ENCODE results near the gene GYS1.

GYS1 gene

DNA sequence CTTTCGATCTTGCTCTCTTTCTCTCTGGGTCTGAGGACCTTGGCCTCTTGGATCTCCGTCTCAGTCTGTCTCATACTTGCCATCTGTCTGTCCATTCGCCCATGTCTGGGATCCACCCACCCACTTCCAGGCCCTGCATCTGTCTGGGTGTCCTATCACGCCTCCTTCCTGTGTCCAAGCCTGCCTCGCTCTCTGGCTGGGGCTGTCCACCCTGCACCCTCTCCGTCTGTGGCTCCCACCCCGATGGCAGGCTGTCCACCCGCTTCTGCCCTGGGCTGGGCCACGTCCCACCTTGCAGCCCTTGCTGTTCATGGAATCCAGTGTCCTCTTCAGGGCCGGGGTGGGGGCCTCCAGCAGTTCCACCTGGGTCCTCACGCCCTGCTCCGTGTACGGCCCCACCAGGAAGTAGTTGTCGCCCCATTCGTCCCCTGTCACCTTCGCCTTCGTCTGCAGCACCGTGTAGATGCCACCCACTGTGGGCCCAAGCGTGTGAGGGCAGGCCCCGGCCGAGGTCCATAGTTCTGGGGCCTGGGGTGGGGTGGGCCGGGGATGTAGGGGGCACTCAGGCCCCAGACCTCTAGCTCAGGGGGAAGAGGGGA is 2.0 kb downstream of the GYS1 start:
- DNase-seq (ENCODE audit: extremely low read depth in 1 of 2, low read depth in 1 of 2): no peak

DNA sequence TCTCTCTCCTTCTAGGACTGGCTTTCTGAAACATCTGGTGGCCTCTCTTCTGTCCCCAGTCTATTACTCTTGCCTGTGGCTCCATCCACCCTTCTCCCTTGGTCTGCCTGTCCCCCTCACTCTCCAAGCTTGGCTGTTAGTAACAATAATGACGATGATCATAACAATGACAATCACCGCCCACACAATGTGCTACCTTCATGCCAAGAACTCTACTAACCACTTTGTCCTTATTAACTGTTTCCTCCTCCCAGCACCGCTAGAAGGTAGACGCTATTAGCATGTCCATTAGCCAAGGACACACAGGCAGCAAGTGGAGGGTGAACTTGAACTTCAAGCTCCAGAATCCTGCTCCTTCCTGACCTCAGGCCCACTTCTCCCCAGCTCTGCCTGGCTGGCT is 2.7 kb downstream of the GYS1 start:
- no peak for DNase-seq (ENCODE audit: extremely low read depth in 1 of 2, low read depth in 1 of 2)

DNA sequence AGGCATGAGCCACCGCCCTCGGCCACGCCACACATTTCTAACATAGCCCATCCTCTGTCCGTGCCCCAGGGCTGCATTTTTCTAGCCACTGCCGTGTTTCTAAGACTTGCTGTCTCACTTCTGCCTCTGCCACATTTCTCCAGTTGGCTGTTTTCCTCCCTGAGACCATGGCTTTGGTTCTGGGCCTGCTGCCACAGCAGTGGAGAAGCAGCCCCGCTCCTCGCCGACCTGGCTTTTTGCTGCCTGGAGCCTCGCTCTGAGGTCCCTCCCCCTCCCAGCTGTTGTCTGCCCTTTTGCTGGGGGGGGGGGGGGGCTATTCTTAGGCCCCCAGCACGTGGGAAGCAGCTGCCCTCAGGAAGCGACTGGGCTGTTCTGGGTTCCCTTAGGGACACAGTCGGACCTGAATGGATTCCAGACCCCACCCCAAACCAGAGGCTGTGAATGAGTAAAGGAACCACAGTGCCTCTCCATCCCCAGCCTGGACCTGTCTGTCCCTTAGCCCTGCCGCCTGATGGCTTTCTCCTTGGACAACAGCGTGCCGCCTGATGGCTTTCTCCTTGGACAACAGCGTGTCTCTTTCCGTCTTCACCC is 3.3 kb downstream of the GYS1 start:
- DNase-seq (ENCODE audit: extremely low read depth in 1 of 2, low read depth in 1 of 2): no peak

DNA sequence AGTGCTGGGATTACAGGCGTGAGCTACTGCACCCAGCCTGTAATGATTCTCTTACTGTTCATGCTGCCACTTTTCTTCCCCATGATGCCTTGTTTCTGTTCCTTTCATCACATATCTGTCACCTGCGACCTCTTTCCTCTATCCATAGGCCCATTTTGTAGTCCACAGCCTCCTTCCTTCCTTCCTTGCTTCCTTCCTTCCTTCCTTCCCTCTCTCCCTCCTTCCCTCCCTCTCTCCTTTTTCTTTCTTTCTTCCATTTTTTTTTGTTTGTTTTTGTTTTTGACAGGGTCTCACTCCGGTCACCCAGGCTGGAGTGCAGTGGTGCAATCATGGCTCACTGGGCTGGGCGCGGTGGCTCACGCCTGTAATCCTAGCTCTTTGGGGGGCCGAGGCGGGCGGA is 4.2 kb downstream of the GYS1 start:
- DNase-seq (ENCODE audit: extremely low read depth in 1 of 2, low read depth in 1 of 2): no peak

DNA sequence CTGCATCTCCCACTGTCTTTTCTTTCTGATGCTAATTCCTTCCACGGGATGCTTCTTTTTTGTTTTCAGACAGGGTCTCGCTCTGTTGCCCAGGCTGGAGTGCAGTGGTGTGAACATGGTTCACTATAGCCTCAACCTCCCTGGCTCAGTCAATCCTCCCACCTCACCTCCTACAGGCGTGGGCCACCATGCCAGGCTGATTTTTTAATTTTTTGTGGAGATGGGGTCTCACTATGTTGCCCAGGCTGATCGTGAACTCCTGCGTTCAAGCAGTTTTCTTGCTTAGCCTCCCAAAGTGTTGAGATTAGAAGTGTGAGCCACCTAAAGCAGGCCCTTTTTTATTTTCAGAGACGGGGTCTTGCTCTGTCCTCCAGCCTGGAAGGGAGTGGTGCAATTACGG is 4.8 kb downstream of the GYS1 start:
- DNase-seq (ENCODE audit: extremely low read depth in 1 of 2, low read depth in 1 of 2): no peak

DNA sequence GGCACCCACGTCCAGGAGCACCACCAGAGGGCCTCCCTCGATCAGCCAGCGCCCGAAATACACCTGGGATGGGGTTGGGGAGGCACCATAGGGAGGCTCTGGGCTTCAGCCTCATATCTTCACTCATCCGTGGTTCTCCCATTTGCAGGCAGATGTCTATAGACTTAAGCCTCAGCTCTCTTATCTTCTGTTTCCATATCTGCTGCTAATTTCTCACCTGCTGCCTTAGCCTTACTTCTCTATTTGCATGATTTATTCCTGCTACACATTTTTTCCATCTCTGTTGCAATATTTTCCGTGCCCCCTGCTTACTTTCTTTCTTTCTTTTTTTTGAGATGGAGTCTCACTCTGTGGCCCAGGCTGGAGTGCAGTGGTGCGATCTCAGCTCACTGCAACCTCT is 5.8 kb downstream of the GYS1 start:
- no peak for DNase-seq (ENCODE audit: extremely low read depth in 1 of 2, low read depth in 1 of 2)

DNA sequence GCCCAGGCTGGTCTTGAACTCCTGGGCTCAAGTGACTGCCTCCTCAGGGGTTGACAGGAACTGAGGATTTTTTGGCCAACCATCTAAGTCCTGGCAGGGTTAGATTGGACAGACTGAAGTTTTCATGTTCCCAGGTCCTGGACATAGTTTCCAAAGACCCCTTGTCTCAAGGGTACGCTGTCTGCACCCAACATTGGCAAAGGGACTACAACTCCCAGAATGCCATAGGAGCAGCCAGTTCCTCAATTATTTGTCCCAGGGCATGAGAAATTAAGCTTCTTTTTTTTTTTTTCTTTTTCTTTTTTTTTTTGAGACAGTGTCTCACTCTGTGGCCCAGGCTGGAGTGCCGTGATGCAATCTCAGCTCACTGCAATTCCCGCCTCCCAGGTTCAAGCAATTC is 6.9 kb downstream of the GYS1 start:
- DNase-seq (ENCODE audit: extremely low read depth in 1 of 2, low read depth in 1 of 2): no peak

DNA sequence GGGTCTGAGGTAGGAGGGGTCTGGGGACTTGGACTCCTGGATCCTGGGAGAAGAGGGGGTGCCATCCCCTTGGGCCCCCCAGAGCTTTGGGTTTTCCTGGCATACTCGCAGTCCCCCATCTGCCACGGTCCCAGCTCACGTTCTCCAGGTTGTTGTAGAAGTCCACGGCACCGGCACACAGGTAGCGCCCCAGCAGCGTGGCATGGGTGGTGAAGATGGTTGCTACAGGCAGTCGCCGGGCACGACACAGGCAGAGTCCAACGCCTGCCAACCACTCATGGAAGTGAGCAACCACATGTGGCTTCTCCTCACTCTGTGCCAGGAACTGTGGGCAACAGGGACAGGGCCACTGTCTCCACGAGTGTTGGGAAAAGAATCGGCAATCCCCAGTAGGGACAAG is 7.4 kb downstream of the GYS1 start:
- no peak for DNase-seq (ENCODE audit: extremely low read depth in 1 of 2, low read depth in 1 of 2)

DNA sequence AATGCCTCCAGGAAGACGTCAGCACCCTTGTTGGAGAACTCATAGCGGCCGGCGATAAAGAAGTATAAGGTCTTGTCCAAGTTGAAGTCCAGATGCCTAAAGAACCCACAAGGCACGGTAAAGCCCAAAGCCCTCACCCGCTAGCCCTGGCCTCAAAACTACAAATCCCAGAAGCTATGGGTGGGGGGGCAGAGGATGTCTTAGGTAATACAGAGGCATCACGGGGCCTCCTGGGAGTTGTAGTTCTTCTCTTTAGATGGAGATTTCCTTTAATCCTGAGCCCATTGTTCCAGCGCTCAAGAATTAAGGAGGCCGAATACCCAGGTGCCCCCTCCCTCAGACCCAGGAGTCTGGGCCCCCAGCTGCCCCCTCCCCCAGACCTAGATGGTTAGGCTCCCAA is 10.8 kb downstream of the GYS1 start:
- no peak for DNase-seq (ENCODE audit: extremely low read depth in 1 of 2, low read depth in 1 of 2)

DNA sequence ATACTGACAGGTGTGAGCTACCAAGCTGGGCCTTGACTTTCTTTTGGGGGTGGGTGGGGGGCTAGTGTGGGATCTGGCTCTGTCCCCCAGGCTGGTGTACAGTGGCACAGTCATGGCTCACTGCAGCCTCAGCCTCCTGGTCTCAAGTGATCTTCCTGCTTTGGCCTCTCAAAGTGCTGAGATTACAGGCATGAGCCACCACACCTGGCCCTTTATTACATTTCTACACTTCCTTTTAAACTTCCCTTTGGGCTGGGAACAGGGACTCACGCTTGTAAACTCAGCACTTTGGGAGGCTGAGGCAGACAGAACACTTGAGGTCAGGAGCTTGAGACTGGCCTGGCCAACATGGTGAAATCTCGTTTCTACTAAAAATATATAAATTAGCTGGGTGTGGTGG is 16.0 kb downstream of the GYS1 start:
- DNase-seq (ENCODE audit: extremely low read depth in 1 of 2, low read depth in 1 of 2): no peak

DNA sequence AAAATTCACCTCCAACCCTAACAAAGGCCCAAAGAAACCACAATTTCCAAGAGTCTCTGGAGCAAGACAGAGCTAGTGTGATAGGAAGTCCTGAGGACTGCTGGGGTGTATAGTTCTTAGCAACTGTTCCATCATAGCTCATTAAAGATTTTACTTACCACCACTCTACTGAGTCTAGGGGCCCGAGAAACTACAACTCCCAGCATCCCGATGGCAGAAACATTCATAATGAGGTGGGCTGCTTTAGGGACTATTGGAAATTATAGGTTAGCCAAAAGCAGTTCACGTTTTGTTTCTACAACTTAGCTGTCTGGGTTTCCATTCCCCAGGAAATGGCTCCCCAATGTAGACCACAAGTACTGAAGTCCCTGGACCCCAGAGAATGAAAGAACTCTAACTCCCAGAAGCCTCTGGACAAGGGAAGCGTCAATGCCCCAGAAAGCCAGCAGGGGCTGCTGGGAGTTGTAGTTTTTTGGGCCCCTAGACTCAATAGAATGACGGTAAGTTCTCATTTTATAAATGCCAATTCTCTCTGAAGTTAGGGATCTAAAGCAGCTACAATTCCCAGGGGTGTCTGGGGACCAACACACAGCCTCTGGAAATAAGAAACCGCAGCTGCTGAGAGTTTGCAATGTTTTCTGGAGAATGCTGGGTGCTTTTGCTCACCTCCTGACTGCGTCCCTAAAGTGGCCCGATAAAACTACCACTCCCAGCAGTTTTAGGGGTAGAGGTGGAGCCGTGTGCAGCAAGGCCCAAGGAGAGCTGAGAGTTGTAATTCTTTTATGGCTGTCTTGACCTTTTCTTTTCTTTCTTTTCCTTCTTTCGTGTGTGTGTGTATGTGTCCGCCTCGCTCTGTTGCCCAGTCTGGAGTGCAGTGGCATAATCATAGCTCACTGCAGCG is 16.9 kb downstream of the GYS1 start:
- DNase-seq (ENCODE audit: extremely low read depth in 1 of 2, low read depth in 1 of 2): no peak

DNA sequence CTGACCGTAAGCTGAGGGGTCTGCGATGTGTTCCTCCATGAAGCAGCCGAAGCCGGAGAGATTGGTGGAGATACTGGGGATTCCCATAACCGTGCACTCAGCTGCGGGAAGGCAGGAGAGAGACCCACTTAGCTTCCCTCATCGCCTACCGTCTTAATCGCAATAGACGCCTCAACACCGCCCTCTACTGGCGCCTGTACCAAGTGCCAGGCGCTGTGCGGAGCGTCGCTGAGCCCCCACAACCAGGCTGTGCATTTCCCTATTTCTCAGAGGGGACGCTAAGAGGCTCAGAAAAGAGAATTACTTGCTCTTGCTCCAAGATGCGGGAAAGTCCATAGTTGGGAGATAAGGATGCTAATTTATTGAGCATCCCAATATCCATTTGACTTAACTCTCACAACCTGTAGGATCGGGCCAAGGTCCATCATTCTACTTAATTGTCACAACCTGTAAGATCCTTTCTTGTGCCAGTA is 22.1 kb downstream of the GYS1 start:
- DNase-seq (ENCODE audit: extremely low read depth in 1 of 2, low read depth in 1 of 2): peak; percentile 60 to 79

DNA sequence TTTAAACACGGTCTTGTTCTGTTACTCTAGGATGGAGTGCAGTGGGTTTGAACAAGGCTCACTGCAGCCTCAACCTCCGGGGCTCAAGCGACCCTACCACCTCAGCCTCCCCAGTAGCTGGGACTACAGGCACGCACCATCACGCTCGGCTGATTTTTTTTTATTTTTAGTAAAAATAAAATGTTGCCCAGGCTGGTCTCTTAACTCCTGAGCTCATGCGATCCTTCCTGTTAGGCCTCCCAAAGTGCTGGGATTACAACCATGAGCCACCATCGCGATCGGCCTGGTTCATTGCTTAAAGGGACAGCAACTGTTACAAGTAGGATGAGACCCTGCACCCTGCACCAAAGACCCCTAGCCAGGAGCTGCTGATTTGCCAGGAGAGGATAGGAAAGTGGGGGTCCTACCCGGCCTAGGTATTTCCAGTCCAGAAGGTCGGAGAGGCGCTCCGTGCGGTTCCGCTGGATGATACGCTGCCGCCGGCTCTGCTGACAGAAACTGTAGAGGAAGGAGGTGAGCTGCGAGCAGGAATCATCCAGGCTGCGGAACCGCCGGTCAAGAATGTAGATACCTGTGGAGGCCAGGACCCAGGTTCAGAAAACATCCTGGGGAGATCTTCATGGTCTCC is 22.9 kb downstream of the GYS1 start:
- DNase-seq (ENCODE audit: extremely low read depth in 1 of 2, low read depth in 1 of 2): no peak

DNA sequence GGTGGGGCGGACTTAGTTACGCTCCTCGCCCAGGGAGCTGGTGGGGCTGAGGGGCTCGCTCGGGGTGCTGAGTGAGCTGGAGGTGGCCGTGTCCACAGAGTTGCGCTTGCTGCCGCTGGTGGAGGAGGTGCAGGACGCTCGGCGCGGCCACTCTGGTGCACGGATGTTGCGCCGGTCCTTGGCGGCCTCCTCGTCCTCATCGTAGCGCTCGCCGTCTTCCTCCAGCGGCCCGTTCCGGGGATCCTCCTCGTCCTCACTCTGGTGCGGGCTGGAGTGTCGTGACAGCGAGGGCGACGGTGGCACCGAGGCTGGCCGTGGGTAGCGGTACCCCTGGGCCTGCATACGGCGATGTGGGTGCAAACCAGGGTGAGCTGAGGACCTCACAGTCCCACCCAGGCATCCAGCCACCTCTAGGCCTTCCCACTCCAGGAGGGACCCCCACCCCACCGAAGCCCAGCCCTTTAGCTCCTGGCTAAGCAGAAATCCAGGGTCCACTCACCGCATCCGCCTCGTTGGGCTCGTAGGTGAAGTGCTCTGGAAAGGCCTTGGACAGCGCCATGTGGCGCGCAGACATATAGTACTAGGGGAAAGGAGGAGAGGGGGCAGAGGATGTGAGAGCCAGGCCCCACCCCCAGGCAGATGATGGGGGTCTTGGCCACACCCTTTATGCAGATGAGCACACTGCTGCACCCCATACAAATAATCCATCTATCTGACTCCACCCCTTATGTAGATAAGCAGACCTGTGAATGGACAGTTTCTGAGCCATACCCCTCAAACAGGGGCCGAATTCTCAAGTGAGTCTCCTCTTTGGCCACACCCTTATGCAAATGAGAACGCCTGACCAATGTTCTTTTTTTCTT is 23.6 kb downstream of the GYS1 start:
- no peak for DNase-seq (ENCODE audit: extremely low read depth in 1 of 2, low read depth in 1 of 2)

DNA sequence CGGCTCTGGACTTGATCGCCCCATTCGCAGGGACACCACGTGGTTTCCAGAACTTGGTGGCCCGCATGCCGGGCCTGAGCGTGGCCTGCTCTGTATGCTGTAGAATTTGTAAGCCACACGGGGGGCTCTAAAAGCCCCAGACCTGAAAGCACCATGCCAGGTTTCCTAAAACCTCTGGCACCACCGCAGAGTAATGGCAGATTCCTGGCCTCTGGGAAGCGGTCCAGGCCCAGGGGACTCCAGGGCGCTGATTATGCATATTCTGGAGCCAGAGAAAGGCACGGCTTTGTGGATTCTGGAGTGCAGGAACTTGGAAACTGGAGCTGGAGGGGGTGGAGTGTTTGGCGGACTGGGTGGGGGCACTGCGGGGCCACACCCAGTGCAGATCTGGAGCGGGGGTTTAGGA is 24.3 kb downstream of the GYS1 start:
- DNase-seq (ENCODE audit: extremely low read depth in 1 of 2, low read depth in 1 of 2): no peak

DNA sequence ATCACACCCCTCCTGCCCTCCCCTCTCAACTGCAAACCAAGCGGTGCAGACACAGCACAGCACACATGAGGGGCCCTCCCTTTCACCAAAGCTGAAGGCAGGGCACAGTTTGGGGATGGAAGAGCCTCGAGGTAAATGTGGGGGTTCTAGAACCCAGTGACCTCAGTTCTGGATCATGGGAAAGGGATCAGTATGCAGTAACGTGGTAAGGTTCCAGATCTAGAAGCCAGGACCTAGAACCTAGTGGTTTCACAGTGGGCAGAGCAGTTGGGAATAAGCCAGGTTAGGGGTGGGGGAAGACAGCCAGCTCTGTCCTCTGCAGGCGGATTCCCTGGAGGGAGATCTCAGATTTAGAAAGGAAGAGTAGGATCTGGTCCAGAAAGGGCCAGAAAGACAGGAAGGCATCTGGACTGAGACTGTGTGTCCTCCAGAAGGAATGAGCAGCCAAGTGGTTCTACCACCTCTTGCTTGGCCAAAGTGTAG is 24.9 kb downstream of the GYS1 start:
- no peak for DNase-seq (ENCODE audit: extremely low read depth in 1 of 2, low read depth in 1 of 2)

DNA sequence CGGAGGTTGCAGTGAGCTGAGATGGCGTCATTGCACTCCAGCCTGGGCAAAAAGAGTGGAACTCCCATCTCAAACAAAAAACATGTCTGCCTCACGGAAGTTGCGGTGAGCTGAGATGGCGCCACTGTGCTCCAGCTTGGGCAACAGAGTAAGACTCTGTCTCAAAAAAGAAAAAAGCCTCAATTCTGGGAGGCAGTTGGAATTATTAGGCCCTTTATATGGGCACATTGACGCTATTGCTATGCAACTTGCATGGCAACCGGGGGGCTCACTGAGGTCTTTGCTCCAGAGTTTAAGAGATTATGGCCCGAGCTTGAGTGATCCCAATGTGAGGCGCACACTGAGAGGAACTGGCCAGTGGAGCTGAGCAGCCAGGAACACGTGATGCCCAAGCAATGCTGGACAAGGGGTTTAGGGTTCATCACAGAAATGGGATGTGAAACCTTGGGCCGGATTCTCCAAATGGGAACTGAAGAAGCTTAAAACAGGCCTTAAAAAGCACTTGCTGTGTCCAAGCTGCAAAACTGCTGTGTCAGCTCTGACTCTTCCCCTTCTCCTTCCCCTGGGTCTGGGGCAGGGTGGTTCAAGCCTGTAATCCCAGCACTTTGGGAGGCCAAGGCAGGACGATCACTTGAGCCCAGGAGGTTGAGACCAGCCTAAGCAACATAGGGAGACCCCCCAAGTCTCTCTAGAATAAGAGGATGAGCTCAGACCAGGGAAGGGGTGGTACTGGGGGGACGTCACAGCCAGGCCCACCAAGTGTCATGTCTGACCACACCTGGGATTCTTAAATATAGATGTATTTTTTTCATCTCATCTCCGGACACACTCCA is 25.5 kb downstream of the GYS1 start:
- DNase-seq (ENCODE audit: extremely low read depth in 1 of 2, low read depth in 1 of 2): no peak

DNA sequence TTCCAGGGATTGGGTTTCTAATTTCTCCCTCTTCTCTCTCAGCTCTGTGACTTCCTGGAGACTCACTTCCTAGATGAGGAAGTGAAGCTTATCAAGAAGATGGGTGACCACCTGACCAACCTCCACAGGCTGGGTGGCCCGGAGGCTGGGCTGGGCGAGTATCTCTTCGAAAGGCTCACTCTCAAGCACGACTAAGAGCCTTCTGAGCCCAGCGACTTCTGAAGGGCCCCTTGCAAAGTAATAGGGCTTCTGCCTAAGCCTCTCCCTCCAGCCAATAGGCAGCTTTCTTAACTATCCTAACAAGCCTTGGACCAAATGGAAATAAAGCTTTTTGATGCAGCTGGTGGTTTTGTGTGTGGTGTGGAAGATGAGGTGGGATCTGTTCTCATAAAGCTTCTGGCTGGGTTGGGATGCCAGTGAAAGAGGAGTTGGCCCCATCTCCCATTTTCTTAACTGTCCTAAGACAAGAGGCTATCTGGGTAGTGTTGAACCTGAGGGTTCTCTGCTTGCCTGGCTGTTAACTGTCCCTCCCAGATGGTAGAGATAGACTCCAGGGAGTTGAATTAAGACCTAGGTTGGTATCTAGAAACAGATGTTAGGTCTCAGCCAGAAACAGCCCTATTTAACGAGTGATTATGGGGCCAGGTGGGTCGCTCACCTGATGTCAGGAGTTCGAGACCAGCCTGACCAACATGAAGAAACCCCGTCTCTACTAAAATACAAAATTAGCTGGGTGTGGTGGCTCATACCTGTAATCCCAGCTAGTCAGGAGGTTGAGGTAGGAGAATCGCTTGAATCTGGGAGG is 26.4 kb downstream of the GYS1 start:
- DNase-seq (ENCODE audit: extremely low read depth in 1 of 2, low read depth in 1 of 2): no peak
